Left lung (tissue), 10 donors: Measurements from ENCODE around the gene RNF212B. TPM values are rescaled to one million over a fixed set of nuclear protein-coding genes. Genes with fewer than 3 reads are reported as not detected.

Experiments used
- ATAC-seq: fragments of 200-7000 bp; cut with Tn5 transposase; one replicate; pipeline ENCODE4 v1.9.1; 2020; ENCODE audit warnings: moderate library complexity
- DNase-seq, 4 donors: peaks; one replicate each; pipeline ENCODE4 v3.0.0-alpha.2; 2013 to 2020
- H3K27ac ChIP-seq, 2 donors: fragments of 200-600 bp; sonication (generic) in 1 of 2; one replicate each; pipeline versions ENCODE4 v1.5.0 to v1.8.0; 2020 to 2021
- H3K27me3 ChIP-seq, 2 donors: fragments of 200-600 bp; sonication (generic) in 1 of 2; one replicate each; pipeline versions ENCODE4 v1.5.0 to v1.8.0; 2020 to 2021
- H3K36me3 ChIP-seq, 2 donors: fragments of 200-600 bp; sonication (generic) in 1 of 2; one replicate each; pipeline versions ENCODE4 v1.5.0 to v1.8.0; 2020 to 2021
- H3K4me1 ChIP-seq, 2 donors: fragments of 200-600 bp; one replicate each; pipeline ENCODE4 v1.8.0; 2021
- H3K4me3 ChIP-seq, 2 donors: fragments of 200-600 bp; sonication (generic) in 1 of 2; one replicate each; pipeline versions ENCODE4 v1.5.0 to v1.8.0; 2020 to 2021; ENCODE audit warnings: mild to moderate bottlenecking in 1 of 2
- H3K9me3 ChIP-seq, 2 donors: fragments of 200-600 bp; sonication (generic) in 1 of 2; one replicate each; pipeline versions ENCODE4 v1.5.0 to v1.8.0; 2020 to 2021
- intact Hi-C, 2 donors: fragments of 100-400 bp; cut with DNase I; formaldehyde crosslinking; loops; one replicate each; pipeline versions ENCODE4 v1.11.2 to v1.14.2; 2022
- polyA plus RNA-seq, 6 donors: library from polyadenylated mRNA; unstranded; fragments of 120-200 nt; gene quantifications; one replicate each; pipeline ENCODE4 v1.2.1, GENCODE V29; 2013; ENCODE audit not compliant: insufficient read length in 6 of 6
- total RNA-seq, 2 donors: library from RNA; stranded (reverse); fragmentation: NEBNext Ultra II Directional; extraction: Animal tissue kit (Norgen Biotek cat#: 25700); gene quantifications; one replicate each; pipeline ENCODE4 v1.2.1, GENCODE V29; 2021
- TF ChIP-seq, protein P1 (sequence below), 2 donors: fragments of 200-600 bp; sonication (generic) in 1 of 2; IDR thresholded peaks; one replicate each; pipeline versions ENCODE4 v1.5.0 to v1.8.0; 2021; ENCODE audit warnings: antibody characterized with exemption in 2 of 2
- donor health status: DM: no; HTN: yes; CAD: no.
- donor health status: DM: no; HTN: no; CAD: no.

RNF212B gene
- total and polyA plus RNA-seq, 8 donors, result 0.47 to 0.94 (median 0.74) TPM; not detected in 2

DNA sequence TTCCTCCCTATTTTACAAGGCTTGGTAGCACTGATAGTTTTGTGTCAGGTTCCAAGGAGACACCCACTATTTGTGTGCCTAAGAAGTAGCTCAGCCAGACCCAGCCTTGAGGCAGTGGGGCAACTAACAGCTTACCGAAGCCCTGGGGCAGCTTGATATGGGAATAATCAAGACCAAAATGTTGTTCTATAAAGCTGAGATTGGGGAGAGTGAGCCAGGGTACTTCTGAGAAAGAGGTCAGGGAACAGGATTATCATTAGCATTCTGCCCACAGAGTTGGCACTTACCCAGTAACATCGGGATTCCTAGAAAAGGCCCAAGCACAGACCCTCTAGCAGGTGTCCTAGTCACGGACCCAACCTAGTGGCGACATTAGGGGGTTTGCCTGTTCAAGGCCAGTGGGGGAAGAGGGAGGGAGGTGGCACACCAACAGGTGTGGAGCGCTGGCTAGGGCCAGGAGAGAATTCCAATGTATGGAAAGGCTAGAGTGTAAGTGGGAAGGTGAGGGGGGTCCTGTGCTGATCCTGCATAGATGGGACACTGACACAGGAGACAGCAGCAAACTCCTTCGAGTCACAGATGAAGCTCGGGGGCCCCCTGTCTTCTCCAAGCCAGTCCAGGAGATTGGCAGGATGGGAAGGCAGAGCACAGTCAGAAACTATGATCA is 60.0 kb downstream of the RNF212B start:
- intact Hi-C loops, result no loop called here
- TF ChIP-seq, protein P1, sequence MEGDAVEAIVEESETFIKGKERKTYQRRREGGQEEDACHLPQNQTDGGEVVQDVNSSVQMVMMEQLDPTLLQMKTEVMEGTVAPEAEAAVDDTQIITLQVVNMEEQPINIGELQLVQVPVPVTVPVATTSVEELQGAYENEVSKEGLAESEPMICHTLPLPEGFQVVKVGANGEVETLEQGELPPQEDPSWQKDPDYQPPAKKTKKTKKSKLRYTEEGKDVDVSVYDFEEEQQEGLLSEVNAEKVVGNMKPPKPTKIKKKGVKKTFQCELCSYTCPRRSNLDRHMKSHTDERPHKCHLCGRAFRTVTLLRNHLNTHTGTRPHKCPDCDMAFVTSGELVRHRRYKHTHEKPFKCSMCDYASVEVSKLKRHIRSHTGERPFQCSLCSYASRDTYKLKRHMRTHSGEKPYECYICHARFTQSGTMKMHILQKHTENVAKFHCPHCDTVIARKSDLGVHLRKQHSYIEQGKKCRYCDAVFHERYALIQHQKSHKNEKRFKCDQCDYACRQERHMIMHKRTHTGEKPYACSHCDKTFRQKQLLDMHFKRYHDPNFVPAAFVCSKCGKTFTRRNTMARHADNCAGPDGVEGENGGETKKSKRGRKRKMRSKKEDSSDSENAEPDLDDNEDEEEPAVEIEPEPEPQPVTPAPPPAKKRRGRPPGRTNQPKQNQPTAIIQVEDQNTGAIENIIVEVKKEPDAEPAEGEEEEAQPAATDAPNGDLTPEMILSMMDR (IDR thresholded peaks at IDR 0.05), result no peak
- no peaks in the 10 kb centered on the region for H3K9me3 ChIP-seq
- ATAC-seq (no peak), DNase-seq (no peak)
- no peak overlapping the region for H3K4me3 ChIP-seq
- H3K27ac ChIP-seq, result peak overlapping the region in 1 of 2 donors; percentile 33
- H3K27me3 ChIP-seq, result no peaks in the 10 kb centered on the region
- peaks cover 0 to 22% of the 10 kb centered on the region in 2 donors for H3K36me3 ChIP-seq
- peaks cover 9 to 39% of the 10 kb centered on the region in 2 donors for H3K4me1 ChIP-seq

- H3K27ac ChIP-seq, result peak overlapping the region in 1 of 2 donors; percentile 97
Observed at GRCh38 chr14:23299211-23299957, 61.6 kb downstream of the RNF212B start.

DNA sequence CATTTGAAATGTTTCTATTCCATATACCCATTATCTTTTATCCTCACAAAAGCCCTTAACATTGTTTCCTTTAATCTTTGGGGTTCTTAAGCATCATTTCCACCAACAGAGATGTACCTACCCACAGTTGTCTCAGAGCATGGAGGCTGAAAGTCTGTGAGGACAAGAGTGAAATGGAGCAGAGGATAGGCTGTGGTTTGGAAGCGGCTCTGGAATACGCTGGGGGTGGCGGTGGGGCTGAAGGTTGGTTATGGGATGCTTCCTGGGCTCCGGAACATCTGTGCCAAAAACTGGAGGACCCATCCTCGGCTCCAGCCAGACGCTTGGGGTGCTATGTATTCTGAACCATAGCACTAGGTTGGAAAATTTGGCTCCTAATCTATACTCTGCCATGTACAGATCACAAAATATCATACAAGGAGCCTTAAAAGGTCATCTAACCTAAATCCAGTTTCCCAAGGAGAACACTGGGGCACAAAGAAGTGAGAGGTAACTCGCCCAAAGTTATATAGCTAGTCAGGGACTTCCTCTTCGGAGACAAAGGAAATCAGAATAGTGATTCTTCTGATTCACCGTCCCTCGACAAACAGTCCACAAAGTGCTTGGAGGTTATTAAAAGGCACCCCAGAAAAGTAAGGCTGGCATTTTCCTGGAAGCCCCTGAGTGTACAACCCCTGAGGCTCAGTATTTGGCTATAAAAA is 62.4 kb downstream of the RNF212B start:
- Histone ChIP-seq H3K36me3 (peaks cover 0 to 22% of the 10 kb centered on the region in 2 donors), H3K4me1 (peaks cover 9 to 32% of the 10 kb centered on the region in 2 donors), H3K9me3 (no peaks in the 10 kb centered on the region), H3K27me3 (no peaks in the 10 kb centered on the region), H3K27ac (peak overlapping the region; percentile 97 to 99), H3K4me3 (peak overlapping the region; percentile 35 to 90)
- TF ChIP-seq, protein P1 (IDR thresholded peaks at IDR 0.05), result no peak
- DNase-seq, result no peak
- no peak for ATAC-seq
- intact Hi-C loops, result no loop called here

More at GRCh38 chr14:23299211-23299957, 61.6 kb downstream of the RNF212B start:
- intact Hi-C loops, result no loop called here
- TF ChIP-seq, protein P1 (IDR thresholded peaks at IDR 0.05), result no peak
- Histone ChIP-seq H3K9me3 (no peaks in the 10 kb centered on the region), H3K4me3 (peak overlapping the region in 1 of 2 donors; percentile 90), H3K36me3 (peaks cover 0 to 22% of the 10 kb centered on the region in 2 donors), H3K27me3 (no peaks in the 10 kb centered on the region), H3K4me1 (peaks cover 9 to 40% of the 10 kb centered on the region in 2 donors)
- DNase-seq, result peak in 1 of 4 donors; percentile 61
- ATAC-seq, result no peak

GRCh38 chr14:23300687-23301223 is 63.0 kb downstream of the RNF212B start:
- DNase-seq (no peak), ATAC-seq (no peak)
- H3K9me3 ChIP-seq, result no peaks in the 10 kb centered on the region
- peak overlapping the region; percentile 97 to 99 for H3K27ac ChIP-seq
- H3K36me3 ChIP-seq, result peaks cover 0 to 22% of the 10 kb centered on the region in 2 donors
- TF ChIP-seq, protein P1 (IDR thresholded peaks at IDR 0.05), result no peak
- no peaks in the 10 kb centered on the region for H3K27me3 ChIP-seq
- intact Hi-C loops, result no loop called here
- peaks cover 10 to 33% of the 10 kb centered on the region in 2 donors for H3K4me1 ChIP-seq
- peak overlapping the region; percentile 35 to 90 for H3K4me3 ChIP-seq
